GM18499 (cell line): ENCODE results near the gene THOC2.
"Not testable (repeated sequence)": the region's sequence is repeated elsewhere in the genome, so short reads cannot be mapped to it uniquely, and the experiment has no call there.

Experiments
- ATAC-seq: cut with Tn5 transposase; IDR thresholded peaks from one replicate; pipeline ENCODE4 v1.9.1; 2021; ENCODE audit warnings: moderate number of reproducible peaks; ENCODE audit not compliant: insufficient read depth, unreplicated experiment

The THOC2 gene, protein sequence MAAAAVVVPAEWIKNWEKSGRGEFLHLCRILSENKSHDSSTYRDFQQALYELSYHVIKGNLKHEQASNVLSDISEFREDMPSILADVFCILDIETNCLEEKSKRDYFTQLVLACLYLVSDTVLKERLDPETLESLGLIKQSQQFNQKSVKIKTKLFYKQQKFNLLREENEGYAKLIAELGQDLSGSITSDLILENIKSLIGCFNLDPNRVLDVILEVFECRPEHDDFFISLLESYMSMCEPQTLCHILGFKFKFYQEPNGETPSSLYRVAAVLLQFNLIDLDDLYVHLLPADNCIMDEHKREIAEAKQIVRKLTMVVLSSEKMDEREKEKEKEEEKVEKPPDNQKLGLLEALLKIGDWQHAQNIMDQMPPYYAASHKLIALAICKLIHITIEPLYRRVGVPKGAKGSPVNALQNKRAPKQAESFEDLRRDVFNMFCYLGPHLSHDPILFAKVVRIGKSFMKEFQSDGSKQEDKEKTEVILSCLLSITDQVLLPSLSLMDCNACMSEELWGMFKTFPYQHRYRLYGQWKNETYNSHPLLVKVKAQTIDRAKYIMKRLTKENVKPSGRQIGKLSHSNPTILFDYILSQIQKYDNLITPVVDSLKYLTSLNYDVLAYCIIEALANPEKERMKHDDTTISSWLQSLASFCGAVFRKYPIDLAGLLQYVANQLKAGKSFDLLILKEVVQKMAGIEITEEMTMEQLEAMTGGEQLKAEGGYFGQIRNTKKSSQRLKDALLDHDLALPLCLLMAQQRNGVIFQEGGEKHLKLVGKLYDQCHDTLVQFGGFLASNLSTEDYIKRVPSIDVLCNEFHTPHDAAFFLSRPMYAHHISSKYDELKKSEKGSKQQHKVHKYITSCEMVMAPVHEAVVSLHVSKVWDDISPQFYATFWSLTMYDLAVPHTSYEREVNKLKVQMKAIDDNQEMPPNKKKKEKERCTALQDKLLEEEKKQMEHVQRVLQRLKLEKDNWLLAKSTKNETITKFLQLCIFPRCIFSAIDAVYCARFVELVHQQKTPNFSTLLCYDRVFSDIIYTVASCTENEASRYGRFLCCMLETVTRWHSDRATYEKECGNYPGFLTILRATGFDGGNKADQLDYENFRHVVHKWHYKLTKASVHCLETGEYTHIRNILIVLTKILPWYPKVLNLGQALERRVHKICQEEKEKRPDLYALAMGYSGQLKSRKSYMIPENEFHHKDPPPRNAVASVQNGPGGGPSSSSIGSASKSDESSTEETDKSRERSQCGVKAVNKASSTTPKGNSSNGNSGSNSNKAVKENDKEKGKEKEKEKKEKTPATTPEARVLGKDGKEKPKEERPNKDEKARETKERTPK (N-terminal part only)

DNA sequence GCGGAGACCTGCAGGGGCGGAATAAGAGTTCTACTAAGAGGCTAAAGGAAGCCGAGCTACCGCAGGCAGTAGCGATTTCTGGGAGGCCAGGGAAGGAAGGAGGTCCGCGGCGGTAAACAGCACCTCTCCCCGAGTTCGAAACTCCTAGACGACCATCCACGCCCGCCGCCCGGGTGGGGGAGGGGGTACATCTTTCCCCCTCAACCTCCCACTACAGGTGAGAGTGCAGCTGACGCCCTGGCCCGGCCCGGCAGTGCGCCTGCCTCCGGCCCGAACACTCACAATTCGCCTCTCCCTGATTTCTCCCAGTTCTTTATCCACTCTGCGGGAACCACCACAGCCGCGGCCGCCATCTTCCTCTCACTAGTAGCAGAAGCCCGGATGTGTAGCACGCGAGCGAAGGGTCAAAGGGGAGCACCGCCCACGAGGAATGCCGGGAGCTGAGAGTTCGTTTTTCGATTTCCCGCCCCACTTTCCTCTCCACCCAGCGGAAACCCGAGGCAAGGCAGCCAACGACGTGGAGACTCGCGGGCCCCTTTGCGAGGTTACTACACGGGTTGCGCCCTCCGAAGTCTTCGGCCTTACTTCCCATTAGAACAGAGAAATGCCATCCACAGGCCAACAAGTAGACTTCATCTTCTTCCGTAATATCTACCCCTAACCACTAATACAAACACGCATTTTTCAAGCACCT lies at the start of gene THOC2:
TSS of gene THOC2 (minus strand) at position 383 of the 694 bp plus-strand sequence. CDS start at position 353, 30 bp downstream.
- ATAC-seq, result peak; percentile 38

DNA sequence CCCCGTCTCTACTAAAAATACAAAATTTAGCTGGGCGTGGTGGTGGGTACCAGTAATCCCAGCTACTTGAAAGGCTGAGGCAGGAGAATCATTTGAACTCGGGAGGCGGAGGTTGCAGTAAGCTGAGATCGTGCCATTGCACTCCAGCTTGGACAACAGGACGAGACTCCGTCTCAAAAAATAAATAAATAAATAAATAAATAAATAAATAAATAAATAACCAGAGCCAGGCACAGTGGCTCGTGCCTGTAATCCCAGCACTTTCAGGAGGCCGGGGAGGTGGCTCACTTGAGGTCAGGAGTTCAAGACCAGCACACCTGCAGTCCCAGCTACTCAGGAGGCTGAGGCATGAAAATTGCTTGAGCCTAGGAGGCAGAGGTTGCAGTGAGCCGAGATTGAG lies 48.9 kb upstream of the THOC2 start:
- ATAC-seq, result not testable (repeated sequence)

DNA sequence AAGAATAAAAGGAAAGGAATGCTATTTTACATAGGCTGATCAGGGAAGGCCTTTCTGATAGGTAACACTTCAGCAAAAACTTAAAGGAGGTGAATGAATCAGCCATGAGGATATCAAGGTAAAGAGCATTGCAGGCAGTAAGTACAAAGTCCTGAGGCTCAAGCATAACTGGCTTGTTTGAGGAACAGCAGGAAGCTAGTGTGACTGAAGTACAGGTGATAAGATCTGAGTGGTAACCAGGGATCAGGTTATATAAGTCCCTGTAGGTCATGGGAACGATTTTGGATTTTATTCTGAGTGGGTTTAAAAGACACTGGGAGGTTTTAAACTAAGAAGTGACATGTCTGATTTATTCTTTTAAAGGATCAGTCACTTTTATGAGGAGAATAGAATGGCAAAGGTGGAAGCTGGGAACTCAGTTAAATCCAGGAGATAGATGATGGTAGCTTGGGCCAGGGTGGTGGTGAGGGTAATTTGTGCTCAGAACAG lies 47.1 kb upstream of the THOC2 start:
- no peak for ATAC-seq

DNA sequence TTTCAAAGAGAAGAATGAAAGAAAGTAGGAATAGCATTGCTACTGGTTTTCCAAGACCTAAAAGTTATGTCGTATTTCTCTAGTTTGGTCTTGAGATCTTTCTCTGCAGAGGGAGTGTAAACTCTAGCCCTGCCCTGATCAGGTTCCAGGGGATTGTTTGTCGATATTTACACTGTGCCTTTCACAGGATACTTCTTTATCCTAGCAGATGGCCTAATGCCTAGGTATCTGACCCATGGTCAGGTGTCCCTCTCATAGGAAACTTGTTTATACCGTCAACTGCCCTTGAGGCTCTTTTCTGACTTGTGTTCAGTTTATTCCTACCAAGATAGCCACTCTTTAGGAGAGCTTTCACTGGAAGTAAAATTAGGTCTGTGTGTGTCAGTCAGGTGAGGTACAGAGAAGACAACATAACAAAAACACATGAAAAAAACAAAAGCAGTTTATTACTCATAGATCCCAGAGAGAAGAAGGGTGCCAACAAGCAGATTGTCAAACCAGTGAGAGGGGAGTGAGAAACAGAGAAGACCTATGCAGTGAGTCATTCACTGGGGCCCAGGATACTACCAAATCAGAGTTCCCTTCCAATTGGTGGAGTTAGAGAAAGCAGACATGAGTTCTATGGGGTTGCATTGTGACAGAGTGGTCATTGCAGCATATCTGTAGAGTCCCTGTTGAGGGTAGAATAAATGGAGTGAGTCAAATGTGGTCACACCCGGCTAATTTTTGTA lies 40.6 kb upstream of the THOC2 start:
- no peak for ATAC-seq

DNA sequence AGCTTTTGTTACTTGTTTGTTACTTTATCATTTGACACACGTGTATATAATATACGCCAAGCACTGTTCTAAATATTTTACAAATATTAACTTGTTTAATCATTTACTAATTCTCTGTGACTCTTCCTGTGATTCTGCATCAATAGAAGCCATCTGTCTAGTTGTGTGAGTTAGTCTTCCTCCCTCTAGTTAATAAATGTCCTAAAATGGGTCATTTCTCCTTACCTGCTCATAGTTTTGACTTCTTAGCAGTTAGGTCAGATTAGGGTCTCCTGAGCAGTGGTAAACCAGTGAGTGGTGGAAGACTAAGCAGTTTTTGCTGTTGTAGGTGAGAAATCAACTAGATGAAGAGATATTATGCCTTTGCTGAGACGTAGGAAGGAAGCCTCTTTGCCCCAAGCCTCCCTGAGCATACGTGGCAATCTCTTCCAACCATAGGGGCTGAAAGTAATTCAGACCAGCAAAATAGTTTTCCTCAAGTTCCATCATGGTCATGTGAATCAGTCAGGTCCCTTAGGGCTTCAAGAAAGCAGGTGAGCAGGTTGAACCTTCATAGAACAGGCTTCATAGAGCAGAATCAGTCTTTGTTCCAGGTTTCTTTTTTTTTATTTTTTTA lies 38.7 kb upstream of the THOC2 start:
- ATAC-seq, result no peak

DNA sequence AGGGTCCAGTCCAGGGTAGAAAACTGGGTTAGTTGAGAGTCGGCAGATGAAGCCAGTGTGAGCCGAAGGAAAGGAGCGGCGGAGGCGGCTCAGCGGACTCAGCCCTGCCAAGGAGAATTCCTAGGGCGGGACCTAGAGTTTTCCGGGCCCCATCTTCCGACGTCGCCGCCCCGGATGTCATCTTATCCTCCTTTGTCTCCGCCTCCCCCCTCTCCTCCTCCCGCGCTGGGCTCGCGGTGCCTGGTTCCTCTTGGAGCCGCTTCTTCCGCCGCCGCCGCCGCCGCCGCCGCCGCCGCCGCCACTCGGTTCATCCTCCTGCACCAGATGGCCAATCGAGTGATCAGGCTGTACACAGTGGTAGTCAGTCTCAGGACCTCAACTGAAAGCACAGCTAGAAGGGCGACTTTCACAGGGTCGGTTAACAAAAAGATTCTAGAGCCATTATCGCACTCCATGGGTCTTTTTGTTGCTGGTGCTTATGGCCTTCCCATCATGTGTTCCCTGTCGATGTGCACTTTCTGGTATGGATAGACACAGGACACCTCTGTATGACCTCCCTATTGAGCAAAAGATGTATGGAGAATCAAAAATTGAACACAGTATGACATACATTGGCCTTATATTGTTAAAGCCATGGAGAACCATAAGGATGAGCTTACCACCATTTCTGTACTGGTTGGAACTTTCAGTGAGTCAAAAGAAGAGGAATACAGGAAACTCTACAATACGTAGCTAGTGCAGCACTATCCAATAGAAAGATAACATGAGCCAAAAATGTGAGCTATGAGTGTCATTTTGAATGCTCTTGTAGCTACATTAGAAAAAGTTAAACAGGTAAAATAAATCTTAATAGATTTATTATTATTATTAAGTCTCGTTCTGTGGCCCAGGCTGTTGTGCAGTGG lies 32.4 kb upstream of the THOC2 start:
- peak; percentile 71 for ATAC-seq

DNA sequence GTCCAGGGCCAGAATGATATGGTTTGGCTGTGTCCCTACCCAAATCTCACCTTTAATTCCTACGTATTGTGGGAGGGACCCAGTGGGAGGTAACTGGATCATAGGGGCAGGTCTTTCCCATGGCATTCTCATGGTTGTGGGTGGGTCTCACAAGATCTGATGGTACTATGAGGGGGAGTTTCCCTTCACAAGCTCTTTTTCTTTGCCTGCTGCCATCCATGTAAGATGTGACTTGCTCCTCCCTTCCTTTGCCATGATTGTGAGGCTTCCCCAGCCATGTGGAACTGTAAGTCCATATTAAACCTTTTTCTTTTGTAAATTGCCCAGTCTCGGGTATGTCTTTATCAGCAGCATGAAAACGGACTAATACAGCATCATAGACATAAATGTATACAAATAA lies 27.0 kb upstream of the THOC2 start:
- not testable (repeated sequence) for ATAC-seq

DNA sequence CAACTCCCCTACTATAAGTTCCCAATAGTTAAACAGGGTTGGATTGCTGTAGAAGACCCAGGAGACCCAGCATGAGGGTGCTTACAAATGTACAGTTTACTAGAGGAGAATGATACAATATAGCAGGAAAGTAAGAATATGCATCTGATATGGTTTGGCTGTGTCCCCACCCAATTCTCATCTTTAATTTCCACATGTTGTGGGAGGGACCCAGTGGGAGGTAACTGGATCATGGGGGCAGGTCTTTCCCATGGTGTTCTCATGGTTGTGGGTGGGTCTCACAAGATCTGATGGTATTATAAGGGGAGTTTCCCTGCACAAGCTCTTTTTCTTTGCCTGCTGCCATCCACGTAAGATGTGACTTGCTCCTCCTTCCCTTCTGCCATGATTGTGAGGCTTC lies 24.9 kb upstream of the THOC2 start:
- not testable (repeated sequence) for ATAC-seq

DNA sequence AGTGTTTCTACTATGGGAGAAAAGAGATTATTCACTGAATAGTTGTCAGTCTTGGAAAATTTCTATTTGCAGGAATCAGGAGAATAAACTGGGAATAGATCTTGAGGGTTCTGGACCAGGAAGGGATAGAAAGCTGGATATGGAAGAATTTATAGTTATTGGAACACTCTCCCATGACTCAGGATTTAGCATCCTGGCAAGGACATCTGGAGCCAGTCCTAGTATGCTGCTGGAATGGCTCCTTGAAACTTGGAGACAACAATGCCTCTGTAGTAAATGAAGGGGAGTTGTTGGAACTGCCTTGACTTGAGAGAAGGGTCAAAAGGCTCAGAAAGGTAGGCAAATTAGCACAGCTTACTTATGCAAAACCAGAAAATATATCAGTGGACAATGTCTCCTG lies 23.5 kb upstream of the THOC2 start:
- ATAC-seq, result no peak

DNA sequence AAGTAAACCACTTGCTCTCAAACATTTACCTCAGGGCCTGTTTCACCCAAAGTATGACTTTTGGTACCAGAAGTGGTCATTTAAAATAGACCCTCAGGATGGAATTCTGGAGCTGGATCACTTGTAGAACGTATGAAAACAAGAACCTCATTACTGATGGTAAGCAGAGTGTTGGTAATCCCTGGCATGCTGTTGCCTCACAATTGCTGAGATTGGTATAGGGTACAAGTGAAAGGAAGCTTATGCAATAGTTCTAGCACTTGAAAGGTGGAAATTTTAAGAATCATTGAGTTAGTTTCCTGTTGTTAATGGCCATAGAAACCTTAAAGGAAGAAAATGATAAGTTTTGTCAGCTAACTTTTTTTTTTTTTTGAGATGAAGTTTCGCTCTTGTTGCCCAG lies 22.3 kb upstream of the THOC2 start:
- ATAC-seq, result no peak

DNA sequence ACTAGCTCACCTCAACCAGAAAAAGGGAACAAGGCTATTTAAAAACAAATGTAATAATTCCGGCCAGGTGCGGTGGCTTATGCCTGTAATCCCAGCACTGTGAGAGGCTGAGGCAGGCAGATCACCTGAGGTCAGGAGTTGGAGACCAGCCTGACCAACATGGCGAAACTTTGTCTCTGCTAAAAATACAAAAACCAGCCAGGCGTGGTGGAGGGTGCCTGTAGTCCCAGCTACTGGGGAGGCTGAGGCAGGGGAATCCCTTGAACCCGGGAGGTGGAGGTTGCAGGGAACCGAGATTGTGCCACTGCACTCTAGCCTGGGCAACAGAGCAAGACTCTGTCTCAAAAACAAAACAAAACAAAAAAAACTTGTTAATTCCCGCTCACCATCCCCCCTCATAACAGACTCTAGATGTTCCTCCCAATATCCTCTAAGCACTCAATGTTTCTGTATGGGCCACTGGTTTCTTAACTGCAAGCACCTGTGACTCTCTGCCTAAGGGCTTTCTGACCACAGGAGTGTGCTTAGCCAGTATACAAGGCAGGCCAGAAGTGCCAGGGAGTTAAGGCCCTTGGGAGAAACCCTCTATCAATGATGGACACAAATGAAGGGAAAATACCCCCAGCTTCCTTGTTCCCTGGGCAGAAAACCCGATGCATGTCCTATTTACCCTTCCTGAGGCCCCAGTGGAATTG lies 21.0 kb upstream of the THOC2 start:
- ATAC-seq, result no peak

DNA sequence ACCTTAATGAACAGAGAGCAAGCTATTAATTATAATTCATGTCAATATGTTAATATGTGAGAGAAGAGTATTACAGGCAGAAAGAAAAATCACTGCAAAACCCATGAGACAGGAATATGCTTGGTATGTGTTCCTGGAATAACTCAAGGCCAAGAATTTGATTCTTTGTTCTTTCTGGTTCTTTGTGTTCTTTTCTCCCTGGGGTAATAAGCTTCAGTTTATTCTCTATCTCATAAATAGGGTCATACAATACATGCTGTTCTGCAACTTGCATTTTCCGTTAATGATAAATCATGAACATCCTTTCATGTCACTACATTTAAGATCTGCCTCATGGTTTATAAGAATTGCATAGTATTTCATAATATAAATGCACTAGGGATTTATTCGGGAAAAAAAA lies 16.8 kb upstream of the THOC2 start:
- no peak for ATAC-seq

DNA sequence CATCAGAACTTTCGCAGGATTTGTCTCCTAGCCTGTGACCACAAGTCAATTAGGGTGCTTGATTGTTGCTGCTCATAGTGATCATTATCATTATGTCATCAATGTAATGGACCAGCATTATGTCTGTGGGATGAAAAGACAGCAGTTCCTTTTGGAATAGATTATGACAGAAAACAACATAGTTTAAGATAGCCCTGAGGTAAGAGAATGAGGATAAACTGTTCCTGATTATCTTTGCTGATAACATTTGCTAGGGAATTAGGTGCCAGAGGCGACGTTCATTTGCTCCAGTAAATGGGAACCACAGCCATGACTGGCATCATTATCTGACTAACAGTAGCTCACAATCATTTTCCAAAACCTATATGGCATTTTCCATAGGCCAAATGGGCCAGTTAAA lies 12.7 kb upstream of the THOC2 start:
- no peak for ATAC-seq

DNA sequence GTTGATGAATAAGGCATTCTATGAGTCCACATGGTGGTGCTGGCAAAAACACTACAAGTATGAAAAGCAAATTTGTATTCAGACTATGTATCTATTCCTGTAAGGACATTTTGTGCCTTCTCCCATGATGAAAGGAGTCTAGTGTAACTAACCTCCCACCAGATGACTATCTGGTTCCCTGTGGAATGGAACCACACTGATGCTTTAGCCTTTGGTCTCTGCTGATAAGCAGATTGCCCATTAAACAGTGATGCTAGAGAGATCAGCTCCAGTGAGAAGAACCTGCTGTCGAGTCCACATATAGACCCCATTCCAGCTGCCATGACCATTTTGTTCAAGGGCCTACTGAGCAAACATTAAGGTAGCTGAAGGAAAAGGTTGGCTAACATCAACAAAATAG lies 10.5 kb upstream of the THOC2 start:
- no peak for ATAC-seq

DNA sequence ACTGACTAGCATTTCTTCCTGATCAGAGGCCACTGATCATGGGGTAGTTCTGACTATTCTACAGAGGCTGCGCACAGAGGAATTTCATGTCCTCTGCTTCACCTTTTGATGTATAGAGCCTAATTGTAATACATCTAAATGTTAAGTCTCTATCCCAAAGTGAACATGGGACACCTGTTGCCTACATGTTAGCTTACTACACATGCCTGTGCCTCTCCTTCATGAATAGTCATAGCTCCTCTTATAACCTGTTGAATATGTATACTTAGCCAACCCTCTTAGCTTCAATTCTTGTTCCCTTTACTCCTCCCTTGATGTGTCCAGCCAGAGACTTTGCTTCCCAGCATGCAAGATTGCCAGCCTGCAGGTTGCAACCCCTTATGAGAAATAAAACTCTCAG lies 9.6 kb upstream of the THOC2 start:
- ATAC-seq, result no peak

DNA sequence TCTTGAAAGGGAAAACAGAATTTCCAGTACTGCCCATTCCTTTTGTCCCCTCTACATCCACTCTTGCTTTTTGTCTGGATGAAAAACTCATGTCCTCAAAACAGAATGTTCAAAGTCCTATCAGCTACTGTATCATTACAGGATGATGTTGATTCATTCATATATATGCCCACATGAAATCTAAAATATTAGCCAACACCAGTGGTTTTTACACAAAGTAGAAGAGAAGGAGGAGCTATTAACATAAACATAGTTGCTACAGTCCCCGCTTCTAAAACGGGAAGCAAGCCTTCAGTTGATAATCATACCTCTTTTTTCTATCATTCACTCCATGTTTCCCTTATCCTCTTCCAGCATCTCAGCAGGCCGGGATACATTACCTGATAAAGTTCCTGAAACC lies 7.7 kb upstream of the THOC2 start:
- no peak for ATAC-seq

DNA sequence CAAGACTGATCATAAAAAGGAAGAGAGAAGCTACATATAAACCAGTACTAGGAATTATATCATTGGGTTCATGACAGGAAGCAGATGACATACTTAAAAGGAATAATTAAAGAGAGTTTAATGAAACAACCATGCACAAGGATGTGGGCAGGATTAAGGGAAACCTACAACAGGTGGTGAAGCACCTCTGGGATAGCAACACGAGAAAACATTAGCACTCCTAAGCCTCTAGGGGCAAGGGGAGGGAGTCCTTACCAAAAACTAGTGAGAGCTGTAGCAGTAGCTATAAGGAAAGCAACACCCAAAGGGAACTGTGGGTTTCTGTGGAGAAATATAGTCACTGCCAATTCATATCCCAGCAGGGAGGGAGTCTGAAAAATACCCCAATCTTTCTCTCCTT lies 7.2 kb upstream of the THOC2 start:
- no peak for ATAC-seq
